NB4 (cell line): Measurements from ENCODE around the gene CFAP57.

ENCODE experiments used
- DNase-seq: peaks from one replicate; pipeline ENCODE4 v3.0.0; 2010; ENCODE audit warnings: low read depth
- H3K4me3 ChIP-seq: one replicate; pipeline ENCODE4 v1.5.1; 2011; ENCODE audit warnings: mild to moderate bottlenecking, low read depth, low read length, moderate library complexity
- MYC ChIP-seq: IDR thresholded peaks from 2 replicates; pipeline ENCODE4 v1.6.1; 2011; ENCODE audit warnings: low read depth, low read length
- POLR2A ChIP-seq: IDR thresholded peaks from 2 replicates; pipeline ENCODE4 v1.6.1; 2011; ENCODE audit warnings: mild to moderate bottlenecking; ENCODE audit not compliant: insufficient read length; ENCODE audit errors: extremely low read depth
- TF ChIP-seq, protein P1 (sequence below): IDR thresholded peaks from 2 replicates; pipeline ENCODE4 v1.6.1; 2011; ENCODE audit warnings: low read depth, low read length
- TF ChIP-seq, protein P2 (sequence below): IDR thresholded peaks from one replicate; pipeline ENCODE4 v1.5.1; 2012; ENCODE audit warnings: low read depth, low read length

Gene CFAP57

DNA sequence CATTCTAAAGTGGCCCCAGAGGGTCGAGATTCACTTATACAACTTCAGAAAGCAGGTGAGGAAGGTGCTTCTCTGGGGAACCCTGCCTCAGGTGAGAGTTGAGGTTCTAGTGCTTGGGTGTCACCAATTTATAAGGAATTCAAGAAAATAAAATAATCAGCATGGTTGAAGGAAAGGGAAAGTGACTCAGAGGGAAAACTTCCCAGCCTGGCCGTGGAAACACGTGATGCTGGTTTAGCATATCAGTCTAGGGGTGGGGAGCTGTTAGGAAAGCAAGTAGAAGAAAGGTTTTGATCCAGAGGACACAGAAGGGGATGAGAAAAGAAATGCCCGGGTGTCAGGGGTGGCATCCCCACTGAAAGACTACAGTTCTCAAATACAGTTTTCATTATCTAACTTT, 59.9 kb downstream of the CFAP57 start:
- no peak for DNase-seq
- no peak overlapping the region for H3K4me3 ChIP-seq
- TF ChIP-seq POLR2A (no peak), MYC (no peak)
- TF ChIP-seq, protein P1, sequence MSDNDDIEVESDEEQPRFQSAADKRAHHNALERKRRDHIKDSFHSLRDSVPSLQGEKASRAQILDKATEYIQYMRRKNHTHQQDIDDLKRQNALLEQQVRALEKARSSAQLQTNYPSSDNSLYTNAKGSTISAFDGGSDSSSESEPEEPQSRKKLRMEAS, result no peak
- TF ChIP-seq, protein P2, sequence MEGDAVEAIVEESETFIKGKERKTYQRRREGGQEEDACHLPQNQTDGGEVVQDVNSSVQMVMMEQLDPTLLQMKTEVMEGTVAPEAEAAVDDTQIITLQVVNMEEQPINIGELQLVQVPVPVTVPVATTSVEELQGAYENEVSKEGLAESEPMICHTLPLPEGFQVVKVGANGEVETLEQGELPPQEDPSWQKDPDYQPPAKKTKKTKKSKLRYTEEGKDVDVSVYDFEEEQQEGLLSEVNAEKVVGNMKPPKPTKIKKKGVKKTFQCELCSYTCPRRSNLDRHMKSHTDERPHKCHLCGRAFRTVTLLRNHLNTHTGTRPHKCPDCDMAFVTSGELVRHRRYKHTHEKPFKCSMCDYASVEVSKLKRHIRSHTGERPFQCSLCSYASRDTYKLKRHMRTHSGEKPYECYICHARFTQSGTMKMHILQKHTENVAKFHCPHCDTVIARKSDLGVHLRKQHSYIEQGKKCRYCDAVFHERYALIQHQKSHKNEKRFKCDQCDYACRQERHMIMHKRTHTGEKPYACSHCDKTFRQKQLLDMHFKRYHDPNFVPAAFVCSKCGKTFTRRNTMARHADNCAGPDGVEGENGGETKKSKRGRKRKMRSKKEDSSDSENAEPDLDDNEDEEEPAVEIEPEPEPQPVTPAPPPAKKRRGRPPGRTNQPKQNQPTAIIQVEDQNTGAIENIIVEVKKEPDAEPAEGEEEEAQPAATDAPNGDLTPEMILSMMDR, result no peak

- DNase-seq, result no peak
- TF ChIP-seq, protein P2, result no peak
- no peak for TF ChIP-seq POLR2A
- no peak for TF ChIP-seq MYC
- TF ChIP-seq, protein P1, result no peak
- no peak overlapping the region for H3K4me3 ChIP-seq
Observed at GRCh38 chr1:43232482-43232881, 60.4 kb downstream of the CFAP57 start.

- no peak overlapping the region for H3K4me3 ChIP-seq
- no peak for DNase-seq
- TF ChIP-seq, protein P1, result no peak
- TF ChIP-seq, protein P2, result no peak
- no peak for TF ChIP-seq POLR2A
- no peak for TF ChIP-seq MYC
Observed at GRCh38 chr1:43233631-43234030, 61.5 kb downstream of the CFAP57 start.

- no peak overlapping the region for H3K4me3 ChIP-seq
- TF ChIP-seq, protein P2, result no peak
- TF ChIP-seq MYC, result no peak
- TF ChIP-seq, protein P1, result no peak
- no peak for TF ChIP-seq POLR2A
- DNase-seq, result no peak
Observed at GRCh38 chr1:43234267-43234666, 62.1 kb downstream of the CFAP57 start.

DNA sequence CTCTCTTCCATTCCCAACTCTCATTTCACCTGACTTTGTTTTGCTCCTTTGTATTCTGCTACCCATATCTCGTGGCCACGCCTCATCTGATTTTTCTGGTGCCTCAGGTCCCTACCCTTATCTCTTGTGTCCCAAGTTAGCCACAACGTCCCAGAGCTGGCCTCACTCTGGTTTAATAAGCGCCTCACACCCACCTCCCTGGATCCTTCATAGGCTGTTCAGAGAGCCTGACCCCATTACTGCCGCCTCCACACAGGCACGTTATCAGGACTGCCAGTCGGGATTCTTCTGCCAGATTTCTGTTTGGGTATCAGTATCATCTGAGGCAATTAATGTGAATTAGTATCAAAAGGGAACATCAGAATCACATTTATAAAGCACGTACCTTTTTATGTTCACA, 62.9 kb downstream of the CFAP57 start:
- no peak overlapping the region for H3K4me3 ChIP-seq
- no peak for TF ChIP-seq MYC
- TF ChIP-seq, protein P2, result no peak
- TF ChIP-seq, protein P1, result no peak
- no peak for TF ChIP-seq POLR2A
- no peak for DNase-seq

DNA sequence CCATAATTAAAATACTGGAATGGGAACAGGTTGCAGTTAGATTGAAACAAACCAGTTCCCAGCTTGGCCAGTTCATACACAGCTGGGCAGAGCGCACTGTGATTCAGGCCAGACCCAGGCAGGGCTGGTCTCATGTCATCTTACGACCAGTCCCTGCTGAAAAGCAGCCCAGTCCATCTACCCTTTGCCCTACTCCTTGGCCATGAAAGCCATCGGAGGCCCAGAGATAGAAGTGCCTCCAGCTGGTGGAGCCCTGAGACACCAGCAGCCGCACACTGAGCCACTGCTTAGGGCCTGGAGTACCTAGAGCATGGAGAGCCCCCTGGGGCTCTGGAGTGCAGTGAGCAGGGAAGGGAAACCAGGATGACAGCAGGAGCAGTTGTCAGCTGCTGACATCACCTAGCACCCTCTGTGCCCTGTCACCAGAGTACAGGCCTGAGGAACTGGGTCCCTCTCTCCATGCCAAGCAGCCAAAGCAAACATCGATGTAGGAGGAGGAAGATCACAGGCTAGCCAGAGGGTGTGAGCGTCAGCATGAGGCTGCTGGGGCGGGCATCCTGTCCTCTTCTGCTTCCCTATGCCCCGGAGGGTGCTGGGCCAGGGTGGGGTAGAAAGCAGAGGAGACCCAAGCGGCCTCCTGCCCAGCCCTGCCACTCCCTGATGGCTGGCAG, 63.5 kb downstream of the CFAP57 start:
- H3K4me3 ChIP-seq, result no peak overlapping the region
- no peak for DNase-seq
- TF ChIP-seq MYC (no peak), POLR2A (no peak)
- TF ChIP-seq, protein P1, result no peak
- TF ChIP-seq, protein P2, result no peak
